Fibroblast of lung (primary cell): ENCODE data around the gene COL25A1. TPM values are rescaled to one million over a fixed set of nuclear protein-coding genes. Genes with fewer than 3 reads are reported as not detected.

ENCODE experiments used
- DNase-seq, 2 donors: peaks; one replicate each; pipeline versions ENCODE4 v3.0.0 to v3.0.0-alpha.2; 2010; ENCODE audit warnings: low read depth in 2 of 2
- H2AFZ ChIP-seq: 2 replicates; pipeline ENCODE4 v1.5.1; 2012; ENCODE audit warnings: low read length, control low read depth, inconsistent platforms
- H3K27ac ChIP-seq: 2 replicates; pipeline ENCODE4 v1.5.1; 2011; ENCODE audit warnings: low read length, control low read depth; ENCODE audit not compliant: insufficient read depth
- H3K27me3 ChIP-seq: 2 replicates; pipeline ENCODE4 v1.5.1; 2011; ENCODE audit warnings: mild to moderate bottlenecking, low read length; ENCODE audit not compliant: control insufficient read depth, insufficient read depth
- H3K36me3 ChIP-seq: 2 replicates; pipeline ENCODE4 v1.5.1; 2011; ENCODE audit warnings: low read length; ENCODE audit not compliant: control insufficient read depth, insufficient read depth
- H3K4me1 ChIP-seq: 2 replicates; pipeline ENCODE4 v1.5.1; 2011; ENCODE audit warnings: low read length; ENCODE audit not compliant: control insufficient read depth, insufficient read depth; ENCODE audit errors: extremely low read depth
- H3K4me2 ChIP-seq: 2 replicates; pipeline ENCODE4 v1.5.1; 2011; ENCODE audit warnings: low read length, control low read depth; ENCODE audit not compliant: insufficient read depth; ENCODE audit errors: extremely low read depth
- H3K4me3 ChIP-seq, 4 experiments: fragments of 200-600 bp in 1 of 4; sonication (generic) in 1 of 4; replicated peaks in 1 of 4; 2 replicates each; pipeline ENCODE4 v1.5.1; 2011 to 2016; ENCODE audit warnings: low read length in 4 of 4, low read depth in 3 of 4, mild to moderate bottlenecking in 3 of 4, control low read depth in 2 of 4, inconsistent platforms in 1 of 4, mixed read lengths in 1 of 4; ENCODE audit not compliant: insufficient read depth in 1 of 4; ENCODE audit errors: control extremely low read depth in 1 of 4
- H3K79me2 ChIP-seq: 2 replicates; pipeline ENCODE4 v1.5.1; 2012; ENCODE audit warnings: mild to moderate bottlenecking, low read length, inconsistent platforms; ENCODE audit not compliant: control insufficient read depth, insufficient read depth
- H3K9ac ChIP-seq: 2 replicates; pipeline ENCODE4 v1.5.1; 2011; ENCODE audit warnings: mild to moderate bottlenecking, low read length, control low read depth; ENCODE audit not compliant: insufficient read depth
- H3K9me3 ChIP-seq: 2 replicates; pipeline ENCODE4 v1.5.1; 2012; ENCODE audit warnings: low read depth, low read length; ENCODE audit not compliant: control insufficient read depth, insufficient read depth
- H4K20me1 ChIP-seq: 2 replicates; pipeline ENCODE4 v1.5.1; 2011; ENCODE audit warnings: low read length; ENCODE audit not compliant: control insufficient read depth, insufficient read depth; ENCODE audit errors: extremely low read depth
- EZH2 ChIP-seq: IDR thresholded peaks from 2 replicates; pipeline ENCODE4 v1.5.1; 2012; ENCODE audit warnings: low read length, control low read depth, mild to moderate bottlenecking; ENCODE audit errors: missing control alignments
- polyA plus RNA-seq, 2 donors: library from polyadenylated mRNA; depleted of rRNA in 1 of 2; stranded (reverse) in 1 of 2; unstranded in 1 of 2; fragments of >200 nt; gene quantifications; 2 replicates each; pipeline ENCODE4 v1.2.1, GENCODE V29; 2011 to 2012; ENCODE audit warnings: missing spikeins in 1 of 2
- total RNA-seq: library from RNA; depleted of rRNA; stranded (reverse); fragments of >200 nt; gene quantifications from 2 replicates; pipeline ENCODE4 v1.2.1, GENCODE V29; 2014
- TF ChIP-seq, protein P1 (sequence below), 2 donors: IDR thresholded peaks in 1 of 2; conservative IDR thresholded peaks in 1 of 2; 1 replicate in 1 of 2; 2 replicates in 1 of 2; pipeline ENCODE4 v1.5.1; 2011 to 2012; ENCODE audit warnings: low read length in 2 of 2, control low read depth in 1 of 2, inconsistent platforms in 1 of 2, low read depth in 1 of 2, mild to moderate bottlenecking in 1 of 2

COL25A1 gene
- total and polyA plus RNA-seq, 2 donors (not counting 1 experiment from before 2014, with no cell fraction given), result under 0.01 to 0.01 TPM

DNA sequence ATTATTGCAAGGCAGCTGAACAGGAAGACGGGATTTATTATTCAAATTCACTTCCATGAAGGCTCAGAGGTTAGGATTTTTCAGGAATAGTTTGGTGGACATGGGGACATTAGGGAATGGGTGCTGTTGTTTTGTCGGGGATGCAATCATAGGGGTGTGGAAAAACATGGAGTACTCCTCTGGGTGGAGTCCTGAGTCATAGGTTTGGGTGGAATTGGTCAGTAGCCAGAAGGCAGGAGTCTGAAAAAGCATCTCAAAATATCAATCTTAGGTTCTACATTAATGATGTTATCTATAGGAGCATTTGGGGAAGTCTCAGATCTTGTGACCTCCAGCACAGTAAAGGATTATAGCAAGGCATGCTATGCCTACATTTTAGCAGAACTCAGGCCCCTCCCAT, 525.1 kb downstream of the COL25A1 start:
- H3K27me3 ChIP-seq, result no peaks in the 10 kb centered on the region
- no peaks in the 10 kb centered on the region for H3K79me2 ChIP-seq
- no peak overlapping the region for H3K4me3 ChIP-seq
- H3K9me3 ChIP-seq, result no peaks in the 10 kb centered on the region
- H3K36me3 ChIP-seq, result no peaks in the 10 kb centered on the region
- H3K4me1 ChIP-seq, result no peaks in the 10 kb centered on the region
- H4K20me1 ChIP-seq, result no peaks in the 10 kb centered on the region
- no peak for TF ChIP-seq EZH2
- TF ChIP-seq, protein P1, sequence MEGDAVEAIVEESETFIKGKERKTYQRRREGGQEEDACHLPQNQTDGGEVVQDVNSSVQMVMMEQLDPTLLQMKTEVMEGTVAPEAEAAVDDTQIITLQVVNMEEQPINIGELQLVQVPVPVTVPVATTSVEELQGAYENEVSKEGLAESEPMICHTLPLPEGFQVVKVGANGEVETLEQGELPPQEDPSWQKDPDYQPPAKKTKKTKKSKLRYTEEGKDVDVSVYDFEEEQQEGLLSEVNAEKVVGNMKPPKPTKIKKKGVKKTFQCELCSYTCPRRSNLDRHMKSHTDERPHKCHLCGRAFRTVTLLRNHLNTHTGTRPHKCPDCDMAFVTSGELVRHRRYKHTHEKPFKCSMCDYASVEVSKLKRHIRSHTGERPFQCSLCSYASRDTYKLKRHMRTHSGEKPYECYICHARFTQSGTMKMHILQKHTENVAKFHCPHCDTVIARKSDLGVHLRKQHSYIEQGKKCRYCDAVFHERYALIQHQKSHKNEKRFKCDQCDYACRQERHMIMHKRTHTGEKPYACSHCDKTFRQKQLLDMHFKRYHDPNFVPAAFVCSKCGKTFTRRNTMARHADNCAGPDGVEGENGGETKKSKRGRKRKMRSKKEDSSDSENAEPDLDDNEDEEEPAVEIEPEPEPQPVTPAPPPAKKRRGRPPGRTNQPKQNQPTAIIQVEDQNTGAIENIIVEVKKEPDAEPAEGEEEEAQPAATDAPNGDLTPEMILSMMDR (conservative IDR thresholded peaks at IDR 0.05 in 1 of 2, IDR thresholded peaks at IDR 0.05 in 1 of 2; ENCODE audit: low read depth in 1 of 2, low read length in 2 of 2), result no peak
- no peak overlapping the region for H2AFZ ChIP-seq
- no peak overlapping the region for H3K4me2 ChIP-seq
- H3K9ac ChIP-seq, result no peak overlapping the region
- no peak for DNase-seq
- no peak overlapping the region for H3K27ac ChIP-seq

DNA sequence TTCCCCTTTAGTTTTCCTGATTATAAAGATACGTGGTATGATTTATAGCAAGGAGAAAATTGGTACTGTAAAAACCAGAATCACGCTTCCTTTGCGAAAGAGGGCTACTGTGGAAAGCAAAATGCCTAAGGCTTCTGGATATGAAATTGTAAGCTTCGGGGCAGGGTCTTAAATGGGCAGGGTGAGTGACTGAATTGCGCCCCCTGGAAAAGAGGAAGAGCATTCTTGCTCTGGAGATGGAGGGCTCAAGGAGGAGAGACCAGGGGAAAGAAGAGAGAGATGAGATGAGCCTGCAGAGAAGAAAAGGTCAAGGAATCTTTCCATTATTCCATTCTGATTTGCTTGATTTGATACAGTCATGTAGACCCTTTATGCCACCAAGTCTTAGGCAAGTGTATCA, 526.5 kb downstream of the COL25A1 start:
- DNase-seq, result no peak
- H3K4me2 ChIP-seq, result no peak overlapping the region
- no peak overlapping the region for H3K27ac ChIP-seq
- H3K9me3 ChIP-seq, result no peaks in the 10 kb centered on the region
- no peak overlapping the region for H3K9ac ChIP-seq
- no peak overlapping the region for H2AFZ ChIP-seq
- no peaks in the 10 kb centered on the region for H3K27me3 ChIP-seq
- no peaks in the 10 kb centered on the region for H3K79me2 ChIP-seq
- TF ChIP-seq, protein P1 (conservative IDR thresholded peaks at IDR 0.05 in 1 of 2, IDR thresholded peaks at IDR 0.05 in 1 of 2; ENCODE audit: low read depth in 1 of 2, low read length in 2 of 2), result no peak
- TF ChIP-seq EZH2, result no peak
- no peaks in the 10 kb centered on the region for H4K20me1 ChIP-seq
- H3K4me1 ChIP-seq, result no peaks in the 10 kb centered on the region
- no peaks in the 10 kb centered on the region for H3K36me3 ChIP-seq
- H3K4me3 ChIP-seq, result no peak overlapping the region

DNA sequence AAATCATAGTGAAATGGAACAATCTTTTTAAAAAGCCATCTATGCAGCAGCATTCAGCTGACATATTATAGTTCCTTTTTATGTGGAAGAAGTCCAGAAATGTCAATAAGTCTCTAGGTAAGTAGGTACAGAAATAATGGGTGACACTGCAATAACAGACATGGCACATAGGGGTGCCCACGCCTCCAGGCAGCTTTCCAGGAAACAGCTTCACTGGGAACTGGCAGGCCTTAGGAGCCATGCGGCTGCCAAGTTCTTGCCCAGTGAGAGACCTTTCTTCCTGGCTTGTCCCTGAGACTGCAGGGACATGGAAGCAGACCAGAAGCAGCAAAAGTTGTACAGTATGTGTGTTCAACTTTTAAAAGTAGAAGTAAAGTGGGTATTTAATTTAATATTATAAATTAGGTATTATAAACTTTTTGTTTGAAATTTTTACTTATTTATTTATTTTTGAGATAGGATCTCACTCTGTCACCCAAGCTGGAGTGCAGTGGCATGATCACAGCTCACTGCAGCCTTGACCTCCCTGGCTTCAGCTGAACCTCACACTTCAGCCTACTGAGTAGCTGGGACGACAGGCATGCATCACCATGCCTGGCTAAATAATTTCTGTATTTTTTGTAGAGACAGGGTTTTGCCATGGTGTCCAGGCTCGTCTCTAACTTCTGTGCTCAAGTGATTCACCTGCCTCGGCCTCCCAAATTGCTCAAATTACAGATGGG, 527.5 kb downstream of the COL25A1 start:
- no peak for DNase-seq
- no peak for TF ChIP-seq EZH2
- TF ChIP-seq, protein P1 (conservative IDR thresholded peaks at IDR 0.05 in 1 of 2, IDR thresholded peaks at IDR 0.05 in 1 of 2; ENCODE audit: low read depth in 1 of 2, low read length in 2 of 2), result no peak

More for the DNA sequence above, 527.5 kb downstream of the COL25A1 start:
- H3K4me2 ChIP-seq, result no peak overlapping the region
- no peaks in the 10 kb centered on the region for H3K36me3 ChIP-seq
- H3K4me1 ChIP-seq, result no peaks in the 10 kb centered on the region
- no peaks in the 10 kb centered on the region for H3K9me3 ChIP-seq
- H3K27me3 ChIP-seq, result no peaks in the 10 kb centered on the region
- no peaks in the 10 kb centered on the region for H4K20me1 ChIP-seq
- H3K9ac ChIP-seq, result no peak overlapping the region
- no peak overlapping the region for H2AFZ ChIP-seq
- H3K4me3 ChIP-seq, result no peak overlapping the region
- H3K27ac ChIP-seq, result no peak overlapping the region
- H3K79me2 ChIP-seq, result no peaks in the 10 kb centered on the region
